Activated naive CD8-positive, alpha-beta T cell treated with anti-CD3 and anti-CD28 coated beads, Interleukin-2, amount 50 U/mL, for 24 hours (primary cell): ENCODE results near the gene EFNA5.
"Not testable (repeated sequence)": the region's sequence is repeated elsewhere in the genome, so short reads cannot be mapped to it uniquely, and the experiment has no call there.

Source experiments
- ATAC-seq: fragments of 150-1000 bp; cut with Tn5 transposase; one replicate; pipeline ENCODE4 v1.10.0; 2021
- DNase-seq: peaks from one replicate; pipeline ENCODE4 v3.0.0; 2021
- H3K27ac Mint-ChIP-seq: one replicate; pipeline ENCODE4 v1.8.0; 2021; ENCODE audit warnings: mild to moderate bottlenecking, mixed read lengths
- H3K27me3 Mint-ChIP-seq: one replicate; pipeline ENCODE4 v1.8.0; 2021; ENCODE audit warnings: mixed read lengths
- H3K36me3 Mint-ChIP-seq: one replicate; pipeline ENCODE4 v1.8.0; 2021; ENCODE audit warnings: low read depth, mixed read lengths
- H3K4me1 Mint-ChIP-seq: one replicate; pipeline ENCODE4 v1.8.0; 2021; ENCODE audit warnings: mixed read lengths
- H3K4me3 Mint-ChIP-seq: one replicate; pipeline ENCODE4 v1.8.0; 2021; ENCODE audit warnings: mild to moderate bottlenecking, moderate library complexity, mixed read lengths
- H3K9me3 Mint-ChIP-seq: one replicate; pipeline ENCODE4 v1.8.0; 2021; ENCODE audit warnings: mixed read lengths

The EFNA5 gene

GRCh38 chr5:107451028-107451427 lies 219.7 kb downstream of the EFNA5 start:
- ATAC-seq (no peak), DNase-seq (no peak)
- peaks cover 1% of the 10 kb centered on the region for H3K36me3 Mint-ChIP-seq
- no peaks in the 10 kb centered on the region for H3K4me1 Mint-ChIP-seq
- no peak overlapping the region for H3K27ac Mint-ChIP-seq
- peaks cover 7% of the 10 kb centered on the region for H3K27me3 Mint-ChIP-seq
- no peak overlapping the region for H3K4me3 Mint-ChIP-seq
- peaks cover 3% of the 10 kb centered on the region for H3K9me3 Mint-ChIP-seq

GRCh38 chr5:107450531-107450930 lies 220.2 kb downstream of the EFNA5 start:
- H3K4me1 Mint-ChIP-seq, result no peaks in the 10 kb centered on the region
- no peak overlapping the region for H3K27ac Mint-ChIP-seq
- H3K36me3 Mint-ChIP-seq, result peaks cover 1% of the 10 kb centered on the region
- peaks cover 3% of the 10 kb centered on the region for H3K9me3 Mint-ChIP-seq
- H3K27me3 Mint-ChIP-seq, result peaks cover 7% of the 10 kb centered on the region
- DNase-seq (no peak), ATAC-seq (no peak)
- no peak overlapping the region for H3K4me3 Mint-ChIP-seq

DNA sequence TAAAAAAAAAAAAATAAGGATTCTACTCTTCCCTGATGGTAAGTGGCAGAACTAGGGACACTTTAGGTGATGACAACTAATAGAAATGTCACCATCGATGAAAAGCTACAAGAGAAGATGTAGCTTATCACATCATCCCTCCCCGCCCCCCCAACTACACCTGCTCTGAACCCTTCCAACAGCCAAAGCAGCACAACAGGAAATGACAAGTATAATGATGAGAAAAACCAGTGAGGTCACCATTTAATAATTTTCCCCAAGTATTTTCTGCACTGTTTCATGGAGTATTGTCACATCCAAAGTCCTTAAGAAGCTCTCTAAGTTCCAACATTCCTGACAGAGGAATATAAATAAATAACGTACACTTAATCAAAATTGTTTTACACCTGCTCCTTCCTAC lies 221.4 kb downstream of the EFNA5 start:
- Mint-ChIP-seq H3K27ac (no peak overlapping the region), H3K4me3 (no peak overlapping the region), H3K4me1 (no peaks in the 10 kb centered on the region), H3K36me3 (peaks cover 1% of the 10 kb centered on the region), H3K9me3 (peaks cover 3% of the 10 kb centered on the region), H3K27me3 (peaks cover 7% of the 10 kb centered on the region)
- DNase-seq (no peak), ATAC-seq (no peak)

GRCh38 chr5:107447587-107447986 lies 223.2 kb downstream of the EFNA5 start:
- ATAC-seq (no peak), DNase-seq (no peak)
- Mint-ChIP-seq H3K4me1 (no peaks in the 10 kb centered on the region), H3K27me3 (peaks cover 11% of the 10 kb centered on the region), H3K36me3 (peaks cover 1% of the 10 kb centered on the region), H3K9me3 (peaks cover 3% of the 10 kb centered on the region), H3K4me3 (no peak overlapping the region), H3K27ac (no peak overlapping the region)

DNA sequence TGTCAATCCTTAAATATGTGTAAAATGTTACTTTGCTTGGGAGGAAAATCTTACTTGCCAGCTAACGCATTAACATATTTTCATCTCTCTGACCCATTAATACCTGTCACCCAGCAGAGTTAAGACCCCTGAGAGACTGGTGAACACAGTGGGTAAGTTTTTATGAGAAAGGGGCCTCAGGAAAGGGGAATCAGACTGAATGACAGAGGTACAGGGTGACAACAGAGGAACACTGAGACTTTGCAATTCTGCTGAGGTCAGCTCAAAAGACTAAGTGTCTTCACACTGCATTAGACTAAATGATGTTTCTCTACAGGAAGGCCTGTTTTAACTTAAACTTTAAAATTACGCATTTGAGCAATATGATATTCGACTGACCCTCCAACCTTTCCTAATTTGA lies 223.8 kb downstream of the EFNA5 start:
- no peak for ATAC-seq
- Mint-ChIP-seq H3K4me3 (no peak overlapping the region), H3K27me3 (peaks cover 11% of the 10 kb centered on the region), H3K9me3 (peaks cover 3% of the 10 kb centered on the region), H3K27ac (no peak overlapping the region), H3K4me1 (no peaks in the 10 kb centered on the region), H3K36me3 (peaks cover 1% of the 10 kb centered on the region)
- no peak for DNase-seq

DNA sequence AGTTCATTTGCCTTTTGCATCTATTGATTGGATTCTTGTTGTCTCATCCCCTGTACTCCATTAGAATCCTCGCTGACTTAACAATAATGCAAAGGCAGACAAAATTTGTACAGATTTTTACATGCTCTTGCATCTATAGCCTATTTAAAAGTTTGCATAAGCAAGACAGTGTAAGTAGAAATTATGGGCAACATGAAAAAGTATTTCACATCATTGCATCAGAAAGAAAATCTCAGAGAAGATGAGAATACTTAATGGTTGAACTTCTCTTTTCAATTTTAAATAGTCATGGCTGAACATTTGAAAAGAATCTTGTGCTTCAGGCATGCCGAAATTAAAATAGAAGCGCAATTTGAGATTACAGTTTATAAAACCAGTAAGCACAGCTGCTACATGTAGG lies 226.4 kb downstream of the EFNA5 start:
- peaks cover 2% of the 10 kb centered on the region for H3K9me3 Mint-ChIP-seq
- H3K27me3 Mint-ChIP-seq, result peaks cover 7% of the 10 kb centered on the region
- H3K27ac Mint-ChIP-seq, result no peak overlapping the region
- DNase-seq (no peak), ATAC-seq (no peak)
- no peak overlapping the region for H3K4me3 Mint-ChIP-seq
- H3K4me1 Mint-ChIP-seq, result no peaks in the 10 kb centered on the region
- H3K36me3 Mint-ChIP-seq, result peaks cover 1% of the 10 kb centered on the region

GRCh38 chr5:107443897-107444296 lies 226.8 kb downstream of the EFNA5 start:
- Mint-ChIP-seq H3K4me1 (no peaks in the 10 kb centered on the region), H3K4me3 (no peak overlapping the region), H3K27me3 (peaks cover 7% of the 10 kb centered on the region), H3K9me3 (peaks cover 6% of the 10 kb centered on the region), H3K36me3 (peaks cover 1% of the 10 kb centered on the region), H3K27ac (no peak overlapping the region)
- DNase-seq (no peak), ATAC-seq (no peak)

- Mint-ChIP-seq H3K4me3 (no peak overlapping the region), H3K27me3 (peaks cover 4% of the 10 kb centered on the region), H3K9me3 (peaks cover 8% of the 10 kb centered on the region), H3K27ac (no peak overlapping the region), H3K4me1 (no peaks in the 10 kb centered on the region), H3K36me3 (no peaks in the 10 kb centered on the region)
- no peak for DNase-seq
- no peak for ATAC-seq
These were observed 228.3 kb downstream of the EFNA5 start for GRCh38 chr5:107442452-107442851.

DNA sequence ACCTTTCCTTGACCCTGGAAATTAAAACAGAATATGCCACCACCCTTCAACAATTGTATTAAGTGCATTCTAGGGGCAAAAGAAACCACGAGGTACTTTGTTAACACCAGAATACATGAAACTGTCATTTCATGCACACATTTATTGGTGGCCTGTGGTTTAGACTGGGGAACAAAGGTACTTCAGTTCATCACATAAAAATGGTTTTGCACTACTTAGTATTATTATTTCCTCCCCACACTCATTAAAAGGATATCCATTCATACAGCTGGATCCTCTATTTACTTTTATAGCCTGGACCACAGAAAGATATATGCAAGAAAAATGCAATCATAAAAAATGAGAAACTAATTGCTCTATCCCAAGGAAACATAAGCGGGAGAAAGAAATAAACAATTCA lies 230.9 kb downstream of the EFNA5 start:
- no peaks in the 10 kb centered on the region for H3K36me3 Mint-ChIP-seq
- H3K27me3 Mint-ChIP-seq, result peaks cover 4% of the 10 kb centered on the region
- no peaks in the 10 kb centered on the region for H3K4me1 Mint-ChIP-seq
- peaks cover 8% of the 10 kb centered on the region for H3K9me3 Mint-ChIP-seq
- H3K27ac Mint-ChIP-seq, result no peak overlapping the region
- H3K4me3 Mint-ChIP-seq, result no peak overlapping the region
- ATAC-seq (no peak), DNase-seq (no peak)

- no peak for DNase-seq
- no peaks in the 10 kb centered on the region for H3K36me3 Mint-ChIP-seq
- H3K27me3 Mint-ChIP-seq, result no peaks in the 10 kb centered on the region
- H3K9me3 Mint-ChIP-seq, result peaks cover 8% of the 10 kb centered on the region
- no peak overlapping the region for H3K27ac Mint-ChIP-seq
- no peaks in the 10 kb centered on the region for H3K4me1 Mint-ChIP-seq
- H3K4me3 Mint-ChIP-seq, result no peak overlapping the region
- ATAC-seq, result no peak
These were observed 232.7 kb downstream of the EFNA5 start for GRCh38 chr5:107437986-107438510.

- H3K27me3 Mint-ChIP-seq, result no peaks in the 10 kb centered on the region
- no peak overlapping the region for H3K27ac Mint-ChIP-seq
- H3K4me1 Mint-ChIP-seq, result no peaks in the 10 kb centered on the region
- H3K36me3 Mint-ChIP-seq, result no peaks in the 10 kb centered on the region
- no peak overlapping the region for H3K4me3 Mint-ChIP-seq
- ATAC-seq (no peak), DNase-seq (no peak)
- peaks cover 8% of the 10 kb centered on the region for H3K9me3 Mint-ChIP-seq
These were observed 233.6 kb downstream of the EFNA5 start for GRCh38 chr5:107437154-107437553.

DNA sequence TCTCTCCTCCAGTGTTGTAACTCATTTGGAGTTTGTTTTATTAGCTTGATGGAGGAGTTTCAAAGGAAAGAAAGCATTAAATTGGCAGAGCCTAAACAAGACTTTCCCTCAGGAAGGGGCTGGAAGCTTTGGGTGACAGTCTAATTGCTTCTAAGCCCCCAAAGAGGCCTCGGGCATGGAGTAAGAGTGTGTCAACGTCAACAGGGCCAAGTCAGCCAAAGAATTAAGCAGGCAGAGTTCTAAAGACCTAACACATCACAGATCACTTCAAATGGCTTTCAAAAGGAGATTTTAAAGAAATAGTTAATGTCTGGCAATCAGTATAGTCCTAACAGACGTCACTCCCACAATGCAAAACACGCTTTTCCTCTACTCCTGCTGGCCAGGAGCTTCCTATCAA lies 234.5 kb downstream of the EFNA5 start:
- Mint-ChIP-seq H3K27ac (no peak overlapping the region), H3K9me3 (peaks cover 8% of the 10 kb centered on the region), H3K36me3 (no peaks in the 10 kb centered on the region), H3K27me3 (no peaks in the 10 kb centered on the region), H3K4me3 (no peak overlapping the region), H3K4me1 (no peaks in the 10 kb centered on the region)
- ATAC-seq (no peak), DNase-seq (no peak)

GRCh38 chr5:107435061-107435460 lies 235.7 kb downstream of the EFNA5 start:
- Mint-ChIP-seq H3K36me3 (no peaks in the 10 kb centered on the region), H3K27me3 (no peaks in the 10 kb centered on the region), H3K4me3 (no peak overlapping the region), H3K9me3 (peaks cover 8% of the 10 kb centered on the region), H3K27ac (no peak overlapping the region), H3K4me1 (no peaks in the 10 kb centered on the region)
- no peak for DNase-seq
- ATAC-seq, result no peak

DNA sequence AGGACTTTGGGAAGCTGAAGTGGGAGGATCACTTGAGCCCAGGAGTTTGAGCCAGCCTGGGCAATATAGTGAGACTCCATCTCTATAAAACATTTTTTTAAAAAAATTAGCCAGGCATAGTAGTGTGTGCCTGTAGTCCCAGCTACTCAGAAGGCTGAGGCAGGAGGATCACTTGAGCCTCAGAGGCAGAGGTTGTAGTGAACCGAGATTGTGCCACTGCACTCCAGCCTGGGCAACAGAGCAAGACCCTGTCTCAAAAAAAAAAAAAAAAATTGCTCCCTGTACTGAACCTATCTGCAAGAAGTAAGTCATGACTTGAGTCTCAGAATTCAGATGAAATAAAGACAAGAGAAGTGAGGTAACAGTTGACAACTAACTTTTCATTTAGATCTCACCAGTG lies 237.1 kb downstream of the EFNA5 start:
- not testable (repeated sequence) for H3K4me1 Mint-ChIP-seq, H3K27ac Mint-ChIP-seq, H3K27me3 Mint-ChIP-seq, H3K36me3 Mint-ChIP-seq, H3K9me3 Mint-ChIP-seq, DNase-seq, H3K4me3 Mint-ChIP-seq, ATAC-seq

GRCh38 chr5:107431998-107432397 lies 238.7 kb downstream of the EFNA5 start:
- H3K9me3 Mint-ChIP-seq, result no peaks in the 10 kb centered on the region
- no peaks in the 10 kb centered on the region for H3K36me3 Mint-ChIP-seq
- DNase-seq, result no peak
- H3K27me3 Mint-ChIP-seq, result no peaks in the 10 kb centered on the region
- H3K4me3 Mint-ChIP-seq, result no peak overlapping the region
- H3K4me1 Mint-ChIP-seq, result no peaks in the 10 kb centered on the region
- ATAC-seq, result no peak
- no peak overlapping the region for H3K27ac Mint-ChIP-seq

GRCh38 chr5:107431536-107431935 lies 239.2 kb downstream of the EFNA5 start:
- no peak for ATAC-seq
- Mint-ChIP-seq H3K36me3 (no peaks in the 10 kb centered on the region), H3K27ac (no peak overlapping the region), H3K4me3 (no peak overlapping the region), H3K9me3 (no peaks in the 10 kb centered on the region), H3K27me3 (no peaks in the 10 kb centered on the region), H3K4me1 (no peaks in the 10 kb centered on the region)
- no peak for DNase-seq
